GM12874 (cell line): ENCODE measurements around the gene EPN2.

Source experiments
- TF ChIP-seq, protein P1 (sequence below): IDR thresholded peaks from 2 replicates; pipeline ENCODE4 v1.5.1; 2011; ENCODE audit warnings: low read depth, mild to moderate bottlenecking, control low read depth, low read length, moderate library complexity; ENCODE audit not compliant: insufficient read depth

EPN2 gene

DNA sequence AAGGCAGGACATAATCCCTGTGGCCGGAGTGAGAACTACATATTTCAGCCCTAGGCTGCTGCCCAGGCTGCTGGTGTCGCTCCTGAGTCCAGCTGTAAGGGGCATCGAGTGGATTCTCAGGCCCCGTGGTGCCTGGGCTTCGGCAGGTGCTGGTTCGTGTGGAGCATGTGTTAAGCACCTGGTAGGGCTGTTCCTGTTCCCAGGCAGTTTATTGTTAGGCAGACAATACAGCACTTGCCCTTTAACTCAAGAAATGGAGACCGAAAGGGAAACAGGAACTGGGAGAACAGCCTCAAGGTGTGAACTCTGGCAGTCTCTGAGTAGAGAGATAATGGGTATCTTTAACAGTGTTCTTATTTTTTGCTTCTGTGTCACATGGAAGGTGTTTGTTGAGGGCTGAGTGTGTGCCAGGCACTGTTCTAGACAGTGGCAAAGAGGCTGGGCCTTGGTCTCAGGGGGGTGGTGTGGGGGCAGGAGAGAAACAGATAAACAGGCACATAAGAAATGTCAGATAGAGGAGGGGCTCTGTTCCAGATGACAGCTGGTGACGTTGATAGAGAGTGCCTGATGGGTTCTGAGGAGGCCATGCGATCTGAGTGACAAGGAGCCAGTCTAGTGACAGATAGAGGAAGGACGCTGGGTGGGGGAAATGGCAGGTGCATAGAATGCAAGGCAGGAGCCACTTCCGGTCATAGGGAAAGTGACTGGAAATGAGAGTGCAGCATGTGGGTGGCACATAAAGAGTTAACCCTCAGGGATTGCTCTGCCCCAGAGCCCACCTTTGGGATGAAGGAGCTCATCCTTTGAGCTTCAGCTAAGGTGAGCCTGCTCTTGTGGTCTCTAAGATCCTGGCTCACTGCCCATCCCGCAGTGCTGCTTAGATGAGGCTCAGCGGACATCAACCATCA, 33.8 kb downstream of the EPN2 start:
- TF ChIP-seq, protein P1, sequence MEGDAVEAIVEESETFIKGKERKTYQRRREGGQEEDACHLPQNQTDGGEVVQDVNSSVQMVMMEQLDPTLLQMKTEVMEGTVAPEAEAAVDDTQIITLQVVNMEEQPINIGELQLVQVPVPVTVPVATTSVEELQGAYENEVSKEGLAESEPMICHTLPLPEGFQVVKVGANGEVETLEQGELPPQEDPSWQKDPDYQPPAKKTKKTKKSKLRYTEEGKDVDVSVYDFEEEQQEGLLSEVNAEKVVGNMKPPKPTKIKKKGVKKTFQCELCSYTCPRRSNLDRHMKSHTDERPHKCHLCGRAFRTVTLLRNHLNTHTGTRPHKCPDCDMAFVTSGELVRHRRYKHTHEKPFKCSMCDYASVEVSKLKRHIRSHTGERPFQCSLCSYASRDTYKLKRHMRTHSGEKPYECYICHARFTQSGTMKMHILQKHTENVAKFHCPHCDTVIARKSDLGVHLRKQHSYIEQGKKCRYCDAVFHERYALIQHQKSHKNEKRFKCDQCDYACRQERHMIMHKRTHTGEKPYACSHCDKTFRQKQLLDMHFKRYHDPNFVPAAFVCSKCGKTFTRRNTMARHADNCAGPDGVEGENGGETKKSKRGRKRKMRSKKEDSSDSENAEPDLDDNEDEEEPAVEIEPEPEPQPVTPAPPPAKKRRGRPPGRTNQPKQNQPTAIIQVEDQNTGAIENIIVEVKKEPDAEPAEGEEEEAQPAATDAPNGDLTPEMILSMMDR, result no peak

DNA sequence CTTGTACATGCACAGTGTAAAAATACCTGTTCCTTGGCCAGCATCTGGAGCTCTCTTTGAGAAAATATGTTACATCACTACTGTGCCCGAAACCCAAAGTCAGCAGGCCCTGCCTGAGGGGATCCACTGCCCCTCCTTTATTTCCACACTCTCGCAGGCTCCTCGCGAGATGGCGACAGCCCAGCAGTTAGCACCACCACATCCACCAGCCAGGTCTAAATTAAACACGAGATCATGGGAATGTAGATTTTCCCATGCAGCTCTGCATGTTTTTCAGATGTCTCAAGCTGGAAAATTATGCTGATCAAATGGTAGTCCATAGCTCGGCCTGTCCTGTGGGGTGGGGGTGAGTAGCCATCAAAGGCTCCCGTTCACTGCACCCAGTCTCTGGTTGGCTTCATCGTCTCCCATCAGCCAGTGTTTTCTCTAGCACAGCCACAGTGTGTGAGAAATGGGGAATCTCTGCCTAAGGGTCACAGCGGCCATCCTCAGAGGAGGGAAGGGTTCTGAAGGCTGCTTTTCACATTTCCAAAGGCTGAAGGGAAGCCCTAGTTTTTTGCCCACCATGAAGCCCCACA, 34.7 kb downstream of the EPN2 start:
- TF ChIP-seq, protein P1, result no peak

DNA sequence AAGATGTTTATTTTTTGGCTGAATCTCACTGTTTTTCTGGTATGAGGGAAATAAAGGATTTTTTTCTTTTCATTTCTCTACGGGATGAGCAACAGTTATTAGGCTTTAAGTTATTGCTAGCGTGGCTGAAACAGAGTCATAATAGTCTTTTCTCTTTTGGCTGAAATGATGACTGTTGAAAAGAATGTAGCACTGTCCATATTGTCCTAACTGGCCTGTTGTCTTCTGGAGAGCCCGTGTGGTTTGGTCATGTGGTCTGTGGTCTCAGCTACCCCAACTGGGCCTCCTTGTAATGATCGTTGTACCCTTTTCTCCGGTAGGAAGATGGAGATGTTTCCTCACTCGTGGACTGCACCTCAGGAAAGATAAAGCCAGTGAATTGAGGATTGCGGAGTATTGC, 36.6 kb downstream of the EPN2 start:
- TF ChIP-seq, protein P1, result no peak

DNA sequence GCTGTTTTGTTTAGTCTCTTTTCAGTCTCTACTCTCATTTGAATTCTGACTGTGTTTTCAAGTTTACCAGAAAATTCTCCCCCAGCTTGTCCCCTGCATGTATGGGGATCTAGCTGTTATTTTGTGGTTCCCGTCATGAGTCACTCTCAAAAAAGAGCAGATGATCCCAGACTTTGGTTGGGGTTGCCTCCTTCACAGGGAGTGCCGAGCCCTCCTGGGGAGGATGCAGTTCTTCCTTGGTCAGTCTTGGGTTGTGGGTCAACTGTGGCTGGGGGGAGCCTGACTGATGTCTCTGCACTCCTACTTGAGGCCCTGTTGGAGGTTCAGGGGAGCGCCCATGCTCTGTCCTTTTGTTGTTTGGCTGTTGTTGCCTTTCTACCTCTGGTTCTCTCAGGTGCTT, 37.7 kb downstream of the EPN2 start:
- TF ChIP-seq, protein P1, result no peak

DNA sequence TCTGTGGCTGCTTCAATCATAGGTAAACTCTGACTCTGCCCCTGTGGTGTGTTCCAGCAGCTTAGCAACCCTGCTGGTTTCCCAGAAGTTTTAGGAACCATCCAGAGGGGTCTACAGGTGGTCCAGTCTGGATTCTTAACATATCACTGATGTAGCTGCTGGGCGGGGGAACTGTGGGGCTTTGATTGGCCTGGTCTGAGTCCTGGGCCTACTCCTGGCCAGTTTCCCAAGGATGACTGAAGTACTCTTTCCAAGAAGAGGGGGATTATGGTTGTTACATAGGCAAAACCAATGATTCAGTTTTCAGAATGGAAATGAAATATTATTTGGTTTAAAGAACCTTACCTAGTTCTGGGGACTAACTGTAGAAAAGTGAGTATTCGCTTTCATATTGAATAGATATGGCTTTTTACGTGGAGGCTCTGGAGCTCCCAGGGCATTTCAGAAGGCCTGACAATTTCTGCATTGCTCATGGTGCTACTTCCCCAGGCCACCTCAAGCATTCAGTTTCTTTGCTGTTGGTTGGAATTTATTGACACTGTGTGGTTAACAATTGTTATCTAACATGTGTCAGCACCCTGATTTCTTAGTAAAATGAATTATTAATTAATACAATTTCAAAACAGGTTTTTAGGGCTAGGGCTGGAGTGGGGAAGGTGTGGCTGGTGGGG, 38.4 kb downstream of the EPN2 start:
- TF ChIP-seq, protein P1, result no peak

DNA sequence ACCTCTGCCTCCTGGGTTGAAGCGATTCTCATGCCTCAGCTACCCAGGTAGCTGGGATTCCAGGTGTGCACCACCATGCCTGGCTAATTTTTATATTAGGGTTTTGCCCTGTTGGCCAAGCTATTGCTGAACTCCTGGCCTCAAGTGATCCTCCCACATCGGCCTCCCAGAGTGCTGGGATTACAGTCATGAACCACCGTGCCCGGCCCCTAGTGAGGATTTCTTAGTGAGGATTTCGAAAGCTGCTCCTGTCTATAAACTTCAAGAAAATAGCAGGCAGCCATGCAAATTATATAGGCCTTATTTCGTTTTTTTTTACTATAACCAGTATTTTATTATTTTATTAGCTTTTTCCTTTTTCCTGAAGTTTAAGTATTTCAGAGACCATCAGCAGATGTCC, 41.6 kb downstream of the EPN2 start:
- TF ChIP-seq, protein P1, result no peak

DNA sequence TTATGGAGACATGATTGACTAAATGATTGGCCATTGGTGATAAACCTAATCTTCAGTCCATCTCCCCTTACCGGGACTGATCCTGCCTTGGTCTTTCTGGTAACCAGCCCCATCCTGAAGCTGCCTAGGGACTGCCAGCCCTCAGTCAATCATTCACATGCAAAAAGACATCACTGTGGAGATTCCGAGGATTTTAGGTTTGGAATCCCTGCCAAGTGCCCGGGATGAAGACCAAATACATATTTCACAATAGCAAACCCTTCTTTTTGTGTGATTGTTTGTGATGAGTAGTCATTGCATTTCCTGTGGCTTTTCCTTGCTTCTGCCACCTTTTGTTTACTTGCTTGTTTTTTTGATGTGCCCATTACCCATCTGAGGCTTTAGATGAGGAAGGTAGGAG, 44.0 kb downstream of the EPN2 start:
- TF ChIP-seq, protein P1, result no peak
